Measurements from ENCODE around the gene CD52. TPM values are rescaled to one million over a fixed set of nuclear protein-coding genes. Genes with fewer than 3 reads are reported as not detected.

CD52 gene
- total and polyA plus RNA-seq, 9 donors, result 1.1 to 3.8 (median 2.1) TPM

- Histone ChIP-seq H3K9me3 (replicated peaks; ENCODE audit: control insufficient read depth, low read depth, low read length) (no peaks in the 10 kb centered on the region), H3K27ac (ENCODE audit: low read length) (no peak overlapping the region), H3K4me3 (ENCODE audit: low read length) (no peak overlapping the region), H3K36me3 (ENCODE audit: control insufficient read depth, insufficient read depth, low read length) (no peaks in the 10 kb centered on the region), H3K4me1 (ENCODE audit: control insufficient read depth, insufficient read depth, low read length) (no peaks in the 10 kb centered on the region), H3K27me3 (ENCODE audit: control insufficient read depth, insufficient read depth, low read length) (peaks cover 2% of the 10 kb centered on the region)
- no peak for DNase-seq
- WGBS (ENCODE audit: insufficient coverage), result 78% methylated on average over 15 of the region's 15 CpGs
Measured at GRCh38 chr1:26345718-26346117, 28.0 kb downstream of the CD52 start.

- H3K36me3 ChIP-seq (ENCODE audit: control insufficient read depth, insufficient read depth, low read length), result no peaks in the 10 kb centered on the region
- H3K27ac ChIP-seq (ENCODE audit: low read length), result no peak overlapping the region
- DNase-seq, result no peak
- H3K4me3 ChIP-seq (ENCODE audit: low read length), result no peak overlapping the region
- H3K9me3 ChIP-seq (replicated peaks; ENCODE audit: control insufficient read depth, low read depth, low read length), result no peaks in the 10 kb centered on the region
- no peaks in the 10 kb centered on the region for H3K4me1 ChIP-seq (ENCODE audit: control insufficient read depth, insufficient read depth, low read length)
- 38% methylated on average over 5 of the region's 10 CpGs for WGBS (ENCODE audit: insufficient coverage)
- peaks cover 2% of the 10 kb centered on the region for H3K27me3 ChIP-seq (ENCODE audit: control insufficient read depth, insufficient read depth, low read length)
Measured at GRCh38 chr1:26346274-26347033, 28.7 kb downstream of the CD52 start.

- no peaks in the 10 kb centered on the region for H3K9me3 ChIP-seq (replicated peaks; ENCODE audit: control insufficient read depth, low read depth, low read length)
- no peaks in the 10 kb centered on the region for H3K4me1 ChIP-seq (ENCODE audit: control insufficient read depth, insufficient read depth, low read length)
- no peaks in the 10 kb centered on the region for H3K36me3 ChIP-seq (ENCODE audit: control insufficient read depth, insufficient read depth, low read length)
- H3K27ac ChIP-seq (ENCODE audit: low read length), result no peak overlapping the region
- no peak overlapping the region for H3K4me3 ChIP-seq (ENCODE audit: low read length)
- WGBS (ENCODE audit: insufficient coverage), result 72% methylated on average over 3 of the region's 7 CpGs
- peaks cover 4% of the 10 kb centered on the region for H3K27me3 ChIP-seq (ENCODE audit: control insufficient read depth, insufficient read depth, low read length)
- DNase-seq, result no peak
Measured at GRCh38 chr1:26349188-26349876, 31.6 kb downstream of the CD52 start.

- no peaks in the 10 kb centered on the region for H3K9me3 ChIP-seq (replicated peaks; ENCODE audit: control insufficient read depth, low read depth, low read length)
- 80% methylated on average over 1 of the region's 5 CpGs for WGBS (ENCODE audit: insufficient coverage)
- no peaks in the 10 kb centered on the region for H3K36me3 ChIP-seq (ENCODE audit: control insufficient read depth, insufficient read depth, low read length)
- DNase-seq, result no peak
- H3K4me3 ChIP-seq (ENCODE audit: low read length), result no peak overlapping the region
- H3K27ac ChIP-seq (ENCODE audit: low read length), result no peak overlapping the region
- peaks cover 6% of the 10 kb centered on the region for H3K27me3 ChIP-seq (ENCODE audit: control insufficient read depth, insufficient read depth, low read length)
- H3K4me1 ChIP-seq (ENCODE audit: control insufficient read depth, insufficient read depth, low read length), result no peaks in the 10 kb centered on the region
Measured at GRCh38 chr1:26349877-26350244, 32.1 kb downstream of the CD52 start.

- WGBS (ENCODE audit: insufficient coverage), result 40% methylated on average over 1 of the region's 2 CpGs
- no peaks in the 10 kb centered on the region for H3K9me3 ChIP-seq (replicated peaks; ENCODE audit: control insufficient read depth, low read depth, low read length)
Measured at GRCh38 chr1:26350343-26350700, 32.6 kb downstream of the CD52 start.

GRCh38 chr1:26350701-26351589, 33.2 kb downstream of the CD52 start:
- Histone ChIP-seq H3K4me3 (ENCODE audit: low read length) (no peak overlapping the region), H3K36me3 (ENCODE audit: control insufficient read depth, insufficient read depth, low read length) (no peaks in the 10 kb centered on the region), H3K27me3 (ENCODE audit: control insufficient read depth, insufficient read depth, low read length) (peaks cover 6% of the 10 kb centered on the region), H3K9me3 (replicated peaks; ENCODE audit: control insufficient read depth, low read depth, low read length) (no peaks in the 10 kb centered on the region), H3K4me1 (ENCODE audit: control insufficient read depth, insufficient read depth, low read length) (no peaks in the 10 kb centered on the region), H3K27ac (ENCODE audit: low read length) (no peak overlapping the region)
- no peak for DNase-seq
- 48% methylated on average over 6 of the region's 9 CpGs for WGBS (ENCODE audit: insufficient coverage)

More at GRCh38 chr1:26350343-26350700, 32.6 kb downstream of the CD52 start:
- Histone ChIP-seq H3K4me3 (ENCODE audit: low read length) (no peak overlapping the region), H3K27me3 (ENCODE audit: control insufficient read depth, insufficient read depth, low read length) (peaks cover 6% of the 10 kb centered on the region), H3K36me3 (ENCODE audit: control insufficient read depth, insufficient read depth, low read length) (no peaks in the 10 kb centered on the region), H3K27ac (ENCODE audit: low read length) (no peak overlapping the region), H3K4me1 (ENCODE audit: control insufficient read depth, insufficient read depth, low read length) (no peaks in the 10 kb centered on the region)
- no peak for DNase-seq

GRCh38 chr1:26351590-26352337, 34.0 kb downstream of the CD52 start:
- 75% methylated on average over 8 of the region's 12 CpGs for WGBS (ENCODE audit: insufficient coverage)
- Histone ChIP-seq H3K4me1 (ENCODE audit: control insufficient read depth, insufficient read depth, low read length) (no peaks in the 10 kb centered on the region), H3K36me3 (ENCODE audit: control insufficient read depth, insufficient read depth, low read length) (no peaks in the 10 kb centered on the region), H3K27me3 (ENCODE audit: control insufficient read depth, insufficient read depth, low read length) (peaks cover 12% of the 10 kb centered on the region), H3K4me3 (ENCODE audit: low read length) (no peak overlapping the region), H3K27ac (ENCODE audit: low read length) (no peak overlapping the region), H3K9me3 (replicated peaks; ENCODE audit: control insufficient read depth, low read depth, low read length) (no peaks in the 10 kb centered on the region)
- DNase-seq, result no peak

- no peak for DNase-seq
- Histone ChIP-seq H3K9me3 (replicated peaks; ENCODE audit: control insufficient read depth, low read depth, low read length) (no peaks in the 10 kb centered on the region), H3K4me3 (ENCODE audit: low read length) (no peak overlapping the region), H3K36me3 (ENCODE audit: control insufficient read depth, insufficient read depth, low read length) (no peaks in the 10 kb centered on the region), H3K27ac (ENCODE audit: low read length) (no peak overlapping the region), H3K4me1 (ENCODE audit: control insufficient read depth, insufficient read depth, low read length) (no peaks in the 10 kb centered on the region), H3K27me3 (ENCODE audit: control insufficient read depth, insufficient read depth, low read length) (peaks cover 17% of the 10 kb centered on the region)
- WGBS (ENCODE audit: insufficient coverage), result 71% methylated on average over 1 of the region's 5 CpGs
Measured at GRCh38 chr1:26352338-26352679, 34.6 kb downstream of the CD52 start.

- no peak overlapping the region for H3K4me3 ChIP-seq (ENCODE audit: low read length)
- no peak for DNase-seq
- no peaks in the 10 kb centered on the region for H3K9me3 ChIP-seq (replicated peaks; ENCODE audit: control insufficient read depth, low read depth, low read length)
- 40% methylated on average over 2 of the region's 4 CpGs for WGBS (ENCODE audit: insufficient coverage)
- no peaks in the 10 kb centered on the region for H3K4me1 ChIP-seq (ENCODE audit: control insufficient read depth, insufficient read depth, low read length)
- H3K36me3 ChIP-seq (ENCODE audit: control insufficient read depth, insufficient read depth, low read length), result no peaks in the 10 kb centered on the region
- H3K27ac ChIP-seq (ENCODE audit: low read length), result no peak overlapping the region
- peaks cover 26% of the 10 kb centered on the region for H3K27me3 ChIP-seq (ENCODE audit: control insufficient read depth, insufficient read depth, low read length)
Measured at GRCh38 chr1:26353210-26353859, 35.6 kb downstream of the CD52 start.
